Lower leg skin (tissue), 3 donors: Measurements from ENCODE around the gene RIMS4.

Experiments
- POLR2A ChIP-seq, 2 donors: fragments of 450-650 bp; IDR thresholded peaks; one replicate each; pipeline ENCODE4 v1.6.1; 2016 to 2017; ENCODE audit warnings: antibody characterized with exemption in 2 of 2, mild to moderate bottlenecking in 1 of 2, moderate library complexity in 1 of 2
- TF ChIP-seq, protein P1 (sequence below), 3 donors: fragments of 450-650 bp; IDR thresholded peaks; one replicate each; pipeline ENCODE4 v1.5.1; 2016; ENCODE audit warnings: antibody characterized with exemption in 3 of 3, mild to moderate bottlenecking in 3 of 3, moderate library complexity in 2 of 3

GRCh38 chr20:44773070-44773829 is 37.1 kb downstream of the RIMS4 start:
- TF ChIP-seq, protein P1, sequence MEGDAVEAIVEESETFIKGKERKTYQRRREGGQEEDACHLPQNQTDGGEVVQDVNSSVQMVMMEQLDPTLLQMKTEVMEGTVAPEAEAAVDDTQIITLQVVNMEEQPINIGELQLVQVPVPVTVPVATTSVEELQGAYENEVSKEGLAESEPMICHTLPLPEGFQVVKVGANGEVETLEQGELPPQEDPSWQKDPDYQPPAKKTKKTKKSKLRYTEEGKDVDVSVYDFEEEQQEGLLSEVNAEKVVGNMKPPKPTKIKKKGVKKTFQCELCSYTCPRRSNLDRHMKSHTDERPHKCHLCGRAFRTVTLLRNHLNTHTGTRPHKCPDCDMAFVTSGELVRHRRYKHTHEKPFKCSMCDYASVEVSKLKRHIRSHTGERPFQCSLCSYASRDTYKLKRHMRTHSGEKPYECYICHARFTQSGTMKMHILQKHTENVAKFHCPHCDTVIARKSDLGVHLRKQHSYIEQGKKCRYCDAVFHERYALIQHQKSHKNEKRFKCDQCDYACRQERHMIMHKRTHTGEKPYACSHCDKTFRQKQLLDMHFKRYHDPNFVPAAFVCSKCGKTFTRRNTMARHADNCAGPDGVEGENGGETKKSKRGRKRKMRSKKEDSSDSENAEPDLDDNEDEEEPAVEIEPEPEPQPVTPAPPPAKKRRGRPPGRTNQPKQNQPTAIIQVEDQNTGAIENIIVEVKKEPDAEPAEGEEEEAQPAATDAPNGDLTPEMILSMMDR (IDR thresholded peaks at IDR 0.05), result no peak
- TF ChIP-seq POLR2A (IDR thresholded peaks at IDR 0.05), result no peak
